NCI-H1417 (cell line): ENCODE results near the gene EXOC3L4.

ENCODE experiments used
- DNase-seq, 3 experiments: peaks; one replicate each; lab custom pipeline; 2025; lab: John Stamatoyannopoulos, UW

EXOC3L4 gene

GRCh38 chr14:103091041-103091882 is 3.3 kb upstream of the EXOC3L4 start:
- DNase-seq = peak; percentile 22 to 52 (median 34)

DNA sequence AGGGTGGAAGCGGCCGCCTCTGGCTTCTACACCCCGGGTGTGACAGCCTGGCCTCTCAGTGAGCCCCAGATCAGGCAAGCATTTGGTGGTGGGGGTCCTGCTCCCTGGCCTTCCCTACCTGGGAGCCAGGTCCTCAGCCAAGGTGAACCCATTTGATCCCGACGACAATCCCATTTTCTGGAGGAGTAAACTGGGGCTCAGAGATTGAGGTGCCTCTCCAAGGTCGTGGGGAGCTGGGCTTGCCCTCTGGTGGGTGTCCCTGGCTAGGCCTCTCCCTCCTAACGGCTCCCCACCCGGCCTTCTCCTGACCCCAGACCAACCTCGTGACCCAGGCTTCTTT is 2.7 kb upstream of the EXOC3L4 start:
- DNase-seq = no peak

DNA sequence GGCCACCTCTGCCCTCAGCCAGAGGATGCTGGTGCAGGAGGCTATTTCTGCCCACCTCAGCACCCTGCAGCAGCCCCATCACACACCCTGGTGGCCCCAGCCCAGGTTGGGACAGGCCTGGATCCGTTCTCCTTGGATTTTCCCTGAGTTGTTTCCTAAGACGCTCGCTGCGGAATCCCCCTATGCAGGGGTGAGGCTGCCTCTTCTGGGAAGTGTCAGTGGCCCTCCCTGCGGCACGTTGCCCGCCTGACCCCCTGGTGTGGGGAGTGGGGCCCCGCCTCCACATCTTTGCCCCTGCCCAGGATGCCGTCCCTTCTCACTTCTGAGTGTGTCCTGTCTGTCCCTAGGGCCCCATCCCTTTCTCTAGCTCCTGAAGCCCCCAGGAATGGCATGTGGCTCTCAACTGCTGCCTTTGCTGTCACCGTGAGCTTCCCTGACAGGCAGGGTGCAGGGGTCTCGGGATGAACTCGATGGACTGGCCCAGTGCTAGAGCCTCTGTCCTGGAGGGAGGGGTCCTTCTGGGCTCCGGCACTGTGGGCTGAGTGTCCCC is 594 bp upstream of the EXOC3L4 start:
- DNase-seq = no peak

- DNase-seq = no peak
Measured at GRCh38 chr14:103095210-103095778, 769 bp downstream of the EXOC3L4 start.

- DNase-seq = no peak
Measured at GRCh38 chr14:103096387-103096786, 1.9 kb downstream of the EXOC3L4 start.

DNA sequence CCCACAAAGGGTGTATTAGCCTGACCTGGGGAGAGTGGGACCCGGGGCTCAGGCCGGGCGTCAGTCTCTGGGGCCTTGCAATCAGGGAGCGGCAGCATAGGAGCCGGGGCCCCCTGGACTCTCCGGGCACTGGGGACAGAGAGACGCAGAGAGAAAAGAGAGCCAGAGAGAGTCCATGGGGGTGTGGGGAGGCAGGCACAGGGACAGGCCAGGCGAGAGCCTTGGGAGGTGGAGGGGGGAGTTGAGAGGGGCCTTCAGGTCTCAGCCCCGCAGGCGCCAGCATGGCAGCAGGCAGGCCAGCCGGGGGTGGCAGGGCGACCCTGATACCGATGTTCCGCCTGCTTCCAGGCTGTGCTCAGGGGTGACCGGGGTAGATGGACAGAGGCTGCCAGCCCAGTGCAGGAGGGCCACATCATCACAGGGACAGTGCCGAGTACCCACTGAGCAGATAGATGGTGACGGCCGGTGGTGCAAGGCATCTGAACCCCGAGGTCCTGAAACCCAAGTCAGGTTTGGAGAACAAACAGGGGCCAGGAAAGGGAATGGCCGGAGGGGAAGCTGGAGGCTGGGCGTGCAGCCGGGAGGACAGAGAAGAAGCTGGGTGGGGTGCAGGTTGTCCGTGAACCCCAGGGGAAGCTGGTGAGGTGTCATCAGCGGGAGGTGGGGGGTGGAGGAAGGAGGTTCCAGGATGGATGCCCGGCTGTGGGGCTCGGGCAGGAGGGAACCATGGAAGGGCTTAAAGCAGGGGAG is 2.9 kb downstream of the EXOC3L4 start:
- DNase-seq = no peak

GRCh38 chr14:103097994-103098957 is 3.8 kb downstream of the EXOC3L4 start:
- no peak for DNase-seq

DNA sequence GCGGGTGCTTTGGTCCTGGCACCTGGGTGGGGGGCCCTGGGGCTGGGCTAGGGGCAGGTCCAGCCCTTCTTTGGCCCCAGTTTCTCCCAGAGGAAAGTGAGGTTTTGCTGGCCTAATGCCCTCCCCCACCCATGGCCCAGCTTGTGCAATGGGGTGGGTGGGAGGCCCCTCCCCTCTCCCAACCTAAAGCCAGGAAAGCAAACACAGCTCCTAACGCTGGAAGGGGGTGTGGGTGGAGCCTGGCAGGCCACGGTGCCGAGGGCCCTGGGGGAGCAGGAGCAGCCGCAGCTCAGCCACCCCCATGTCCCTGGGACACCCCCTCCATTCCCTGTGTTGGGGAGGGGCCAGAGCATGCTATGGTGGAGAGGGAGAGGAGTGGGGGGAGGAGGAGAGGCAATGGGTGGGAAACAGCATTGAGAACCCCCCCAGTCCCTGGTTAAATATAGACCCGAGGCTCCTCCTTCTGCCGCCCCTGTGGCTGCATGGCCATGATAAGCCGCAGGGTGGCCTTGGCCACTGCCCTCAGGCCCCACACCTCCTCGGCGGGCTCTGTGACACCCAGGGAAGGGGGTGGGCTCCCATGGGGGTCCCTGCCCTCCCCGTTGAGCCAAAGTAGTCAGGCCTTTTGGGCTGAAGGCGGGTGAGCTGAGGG is 4.7 kb downstream of the EXOC3L4 start:
- DNase-seq = peak in 2 of 3 experiments; percentile 24 to 36

DNA sequence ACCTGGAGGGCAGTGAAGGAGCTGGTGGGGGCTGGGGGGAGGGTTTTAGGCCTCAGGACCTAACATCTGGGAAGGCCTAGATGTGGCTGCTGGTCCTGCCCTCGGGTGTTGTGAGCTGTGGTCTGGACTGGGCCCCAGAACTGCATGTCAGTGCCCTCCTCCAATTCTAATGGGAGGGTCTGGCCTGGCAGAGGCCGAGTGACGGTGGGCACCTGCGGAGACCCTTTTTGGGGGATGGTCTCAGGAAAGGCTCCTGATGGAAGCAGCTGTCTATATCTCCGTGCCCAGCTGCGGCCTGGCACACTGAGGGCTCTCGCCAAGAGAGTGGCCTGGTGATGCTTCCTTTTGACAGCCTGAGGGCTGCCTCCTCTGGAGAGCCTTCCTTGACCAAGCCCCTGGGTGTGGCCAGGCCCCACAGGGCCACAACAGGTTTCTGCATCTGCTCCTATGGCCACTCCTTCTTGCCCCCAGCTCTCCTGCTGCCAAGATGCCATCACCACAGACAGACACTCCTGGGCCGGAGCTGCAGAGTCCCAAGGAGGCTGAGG is 5.3 kb downstream of the EXOC3L4 start:
- no peak for DNase-seq

DNA sequence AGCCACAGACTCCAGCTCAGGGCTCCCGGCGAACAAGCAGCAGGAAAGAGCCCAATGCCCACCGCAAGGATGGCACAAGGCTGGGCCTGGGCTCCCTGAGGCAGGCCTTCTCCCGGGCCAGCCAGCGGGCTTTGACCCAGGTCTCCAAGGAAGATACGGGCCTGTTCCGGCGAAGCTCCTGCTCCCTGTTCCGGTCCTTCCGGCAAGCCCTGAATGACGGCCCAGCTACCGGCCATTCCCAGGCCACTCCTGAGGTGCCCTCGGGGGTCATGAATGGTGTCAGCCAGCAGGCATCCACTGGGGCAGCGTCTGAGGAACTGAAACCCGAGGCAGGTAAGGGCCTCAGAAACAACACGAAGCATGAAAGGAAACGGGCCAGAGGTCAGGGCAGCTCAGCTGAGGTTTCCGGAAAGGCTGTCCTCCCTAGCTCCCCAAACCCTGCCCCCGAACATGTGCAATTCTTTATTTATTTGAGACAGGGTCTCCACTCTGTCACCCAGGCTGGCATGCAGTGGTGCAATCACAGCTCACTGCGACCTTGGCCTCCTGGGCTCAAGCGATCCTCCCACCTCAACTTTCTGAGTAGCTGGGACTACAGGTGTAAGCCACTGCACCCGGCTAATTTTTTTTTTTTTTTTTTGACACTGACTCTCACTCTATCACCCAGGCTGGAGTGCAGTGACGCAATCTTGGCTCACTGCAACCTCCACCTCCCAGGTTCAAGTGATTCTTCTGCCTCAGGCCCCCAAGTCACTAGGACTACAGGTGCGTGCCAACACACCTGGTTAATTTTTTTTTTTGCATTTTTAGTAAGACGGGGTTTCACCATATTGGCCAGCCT is 6.0 kb downstream of the EXOC3L4 start:
- DNase-seq = no peak

- no peak for DNase-seq
Measured at GRCh38 chr14:103101257-103101962, 6.9 kb downstream of the EXOC3L4 start.

- no peak for DNase-seq
Measured at GRCh38 chr14:103101963-103102688, 7.6 kb downstream of the EXOC3L4 start.

- no peak for DNase-seq
Measured at GRCh38 chr14:103102689-103103260, 8.2 kb downstream of the EXOC3L4 start.

- peak; percentile 68 to 80 (median 77) for DNase-seq
Measured at GRCh38 chr14:103103461-103104388, 9.2 kb downstream of the EXOC3L4 start.

- peak in 1 of 3 experiments; percentile 68 for DNase-seq
Measured at GRCh38 chr14:103104389-103104653, 9.8 kb downstream of the EXOC3L4 start.

DNA sequence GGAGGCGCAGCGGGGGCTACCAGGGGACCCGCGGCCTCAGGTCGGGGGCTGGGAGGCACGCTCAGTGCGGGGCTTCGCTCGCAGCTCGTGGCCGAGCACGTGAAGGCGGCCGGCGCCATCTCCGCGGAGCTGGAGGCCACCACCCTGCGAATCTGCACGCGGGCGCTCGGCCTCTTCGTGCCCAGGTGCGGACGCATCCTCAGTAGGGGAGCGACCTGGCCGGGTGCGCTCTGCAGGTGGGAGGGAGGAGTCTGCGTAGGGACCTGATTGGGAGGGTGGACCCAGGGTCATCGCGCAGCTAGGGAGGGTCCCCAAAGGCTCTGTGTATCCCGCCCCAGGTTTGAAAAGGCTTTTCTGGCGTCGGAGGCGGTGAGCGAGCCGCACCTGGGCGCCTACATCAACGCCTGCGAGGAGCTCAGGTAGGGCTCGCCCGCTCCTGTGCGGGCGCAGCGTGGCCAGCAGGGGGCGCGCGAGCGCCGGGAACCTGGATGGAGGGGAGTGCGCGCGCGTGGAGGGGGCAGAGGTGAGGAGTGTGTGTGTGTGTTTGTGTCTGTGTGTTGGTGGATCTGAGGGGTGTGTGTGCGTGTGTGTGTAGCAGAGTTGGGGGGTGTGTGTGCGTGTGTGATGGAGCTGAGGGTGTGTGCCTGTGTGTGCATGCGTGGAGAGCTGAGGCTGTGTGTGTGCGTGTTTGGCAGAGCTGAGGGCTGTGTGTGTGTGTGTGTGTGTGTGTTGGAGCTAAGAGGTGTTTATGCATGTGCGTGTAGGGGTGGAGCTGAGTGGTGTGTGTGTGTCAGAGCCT is 10.3 kb downstream of the EXOC3L4 start:
- peak; percentile 85 to 88 (median 86) for DNase-seq
